ENCODE measurements around the gene PNMA8A. TPM values are rescaled to one million over a fixed set of nuclear protein-coding genes. Genes with fewer than 3 reads are reported as not detected.

The PNMA8A gene
- total and polyA plus RNA-seq, 7 donors: 1.5 to 8.4 (median 5.3) TPM; not detected in 2

DNA sequence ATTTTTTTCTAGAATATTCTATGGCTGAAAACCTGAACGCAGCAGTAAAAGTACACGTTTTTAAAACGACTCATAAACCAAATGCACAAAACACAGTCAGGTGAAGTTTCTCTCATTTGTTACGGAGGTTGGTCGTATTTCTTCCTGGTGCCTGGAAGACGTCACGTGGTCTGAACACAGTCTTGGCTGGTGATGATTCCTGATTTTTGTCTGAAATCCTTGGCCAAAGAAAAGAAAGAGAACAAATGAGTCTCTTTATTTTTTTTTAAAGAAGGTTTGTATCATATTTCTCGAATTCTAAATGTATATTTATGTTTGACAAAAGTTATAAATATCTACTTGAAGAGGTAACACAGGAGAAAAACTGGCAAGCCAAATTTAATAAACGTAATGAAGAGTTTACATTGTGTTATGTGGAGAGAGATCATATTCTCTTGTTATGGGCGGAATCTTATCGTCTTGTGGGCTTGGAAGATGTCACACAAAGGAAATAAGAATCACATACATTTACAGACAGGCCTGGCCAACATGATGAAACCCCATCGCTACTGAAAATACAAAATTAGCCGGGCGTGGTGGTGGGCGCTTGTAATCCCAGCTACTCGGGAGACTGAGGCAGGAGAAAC, 10.0 kb upstream of the PNMA8A start:
- intact Hi-C loops (cut with DNase I): no loop called here

DNA sequence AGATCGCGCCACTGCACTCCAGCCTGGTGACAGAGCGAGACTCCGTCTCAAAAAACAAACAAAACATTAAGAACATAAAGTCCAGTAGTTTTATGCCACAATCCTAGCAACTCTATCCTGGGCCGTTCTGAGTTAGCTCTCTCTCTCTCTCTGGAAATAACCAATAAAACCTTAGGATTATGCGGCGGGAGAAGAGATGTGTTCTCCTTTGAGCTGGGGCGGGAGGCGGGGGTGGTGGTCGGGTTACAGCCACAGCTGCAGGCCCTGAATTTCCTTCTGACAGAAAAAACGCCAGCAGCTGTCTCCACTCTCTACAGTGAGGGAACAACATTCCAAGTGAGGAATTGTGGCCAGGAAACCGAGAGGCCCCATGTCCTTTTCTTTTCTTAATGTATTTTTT, 9.1 kb upstream of the PNMA8A start:
- Histone ChIP-seq H3K36me3 (no peaks in the 10 kb centered on the region), H3K27ac (peak overlapping the region; percentile 49 to 73 (median 66)), H3K4me3 (no peak overlapping the region), H3K9me3 (no peaks in the 10 kb centered on the region), H3K27me3 (peaks cover 0 to 14% (median 0%) of the 10 kb centered on the region in 3 donors), H3K4me1 (peaks cover 0 to 17% (median 7%) of the 10 kb centered on the region in 4 donors)
- DNase-seq: peak; percentile 83
- WGBS, 2 donors: 11 to 49% methylated on average over 12 of the region's 12 CpGs
- TF ChIP-seq POLR2AphosphoS5 (IDR thresholded peaks at IDR 0.05): peak in 1 of 4 donors; percentile 22
- TF ChIP-seq, protein P1, sequence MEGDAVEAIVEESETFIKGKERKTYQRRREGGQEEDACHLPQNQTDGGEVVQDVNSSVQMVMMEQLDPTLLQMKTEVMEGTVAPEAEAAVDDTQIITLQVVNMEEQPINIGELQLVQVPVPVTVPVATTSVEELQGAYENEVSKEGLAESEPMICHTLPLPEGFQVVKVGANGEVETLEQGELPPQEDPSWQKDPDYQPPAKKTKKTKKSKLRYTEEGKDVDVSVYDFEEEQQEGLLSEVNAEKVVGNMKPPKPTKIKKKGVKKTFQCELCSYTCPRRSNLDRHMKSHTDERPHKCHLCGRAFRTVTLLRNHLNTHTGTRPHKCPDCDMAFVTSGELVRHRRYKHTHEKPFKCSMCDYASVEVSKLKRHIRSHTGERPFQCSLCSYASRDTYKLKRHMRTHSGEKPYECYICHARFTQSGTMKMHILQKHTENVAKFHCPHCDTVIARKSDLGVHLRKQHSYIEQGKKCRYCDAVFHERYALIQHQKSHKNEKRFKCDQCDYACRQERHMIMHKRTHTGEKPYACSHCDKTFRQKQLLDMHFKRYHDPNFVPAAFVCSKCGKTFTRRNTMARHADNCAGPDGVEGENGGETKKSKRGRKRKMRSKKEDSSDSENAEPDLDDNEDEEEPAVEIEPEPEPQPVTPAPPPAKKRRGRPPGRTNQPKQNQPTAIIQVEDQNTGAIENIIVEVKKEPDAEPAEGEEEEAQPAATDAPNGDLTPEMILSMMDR (IDR thresholded peaks at IDR 0.05): no peak
- intact Hi-C loops (cut with DNase I): no loop called here

More for the DNA sequence above, 10.0 kb upstream of the PNMA8A start:
- Histone ChIP-seq H3K4me1 (peaks cover 0 to 17% (median 7%) of the 10 kb centered on the region in 4 donors), H3K27ac (peak overlapping the region; percentile 50 to 73 (median 66)), H3K9me3 (no peaks in the 10 kb centered on the region), H3K27me3 (peaks cover 0 to 14% (median 0%) of the 10 kb centered on the region in 3 donors), H3K4me3 (no peak overlapping the region), H3K36me3 (no peaks in the 10 kb centered on the region)
- peak; percentile 66 for DNase-seq
- TF ChIP-seq EP300 (IDR thresholded peaks at IDR 0.05): no peak
- TF ChIP-seq, protein P1 (IDR thresholded peaks at IDR 0.05): no peak
- peak in 2 of 4 donors; percentile 18 to 60 for TF ChIP-seq POLR2AphosphoS5 (IDR thresholded peaks at IDR 0.05)
- TF ChIP-seq POLR2A (IDR thresholded peaks at IDR 0.05): no peak
- 56 to 60% methylated on average over 16 of the region's 16 CpGs for WGBS, 2 donors

DNA sequence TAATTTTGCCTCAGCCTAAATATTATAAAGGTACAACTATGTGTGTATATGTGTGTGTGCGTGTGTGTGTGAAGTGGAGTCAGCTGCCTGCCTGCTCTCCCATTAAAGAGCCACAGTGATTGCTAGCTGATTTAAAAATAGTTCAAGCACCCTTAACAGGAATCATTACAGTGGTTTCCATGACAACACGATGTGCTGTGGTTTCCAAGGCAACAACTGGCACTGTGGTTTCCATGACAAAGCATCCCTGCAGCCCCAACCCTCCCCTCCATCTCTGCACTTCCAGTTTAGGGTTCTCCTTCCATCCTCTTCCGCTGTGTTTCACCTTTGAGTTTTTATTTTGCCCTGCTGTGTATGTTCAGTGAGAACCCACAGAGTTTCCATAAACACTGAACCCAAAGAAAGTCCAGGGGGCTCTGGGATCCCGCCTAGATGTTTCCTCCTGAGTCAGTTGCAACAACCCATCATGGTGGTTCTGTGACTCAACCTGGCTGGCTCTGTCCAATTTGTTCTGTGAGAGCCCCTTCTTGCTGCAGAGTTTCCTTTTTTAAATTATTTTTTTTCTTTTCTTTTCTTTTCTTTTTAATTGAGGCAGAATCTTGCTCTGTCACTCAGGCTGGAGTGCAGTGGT, 7.1 kb upstream of the PNMA8A start:
- peaks cover 0 to 14% (median 0%) of the 10 kb centered on the region in 3 donors for H3K27me3 ChIP-seq
- no peak for DNase-seq

DNA sequence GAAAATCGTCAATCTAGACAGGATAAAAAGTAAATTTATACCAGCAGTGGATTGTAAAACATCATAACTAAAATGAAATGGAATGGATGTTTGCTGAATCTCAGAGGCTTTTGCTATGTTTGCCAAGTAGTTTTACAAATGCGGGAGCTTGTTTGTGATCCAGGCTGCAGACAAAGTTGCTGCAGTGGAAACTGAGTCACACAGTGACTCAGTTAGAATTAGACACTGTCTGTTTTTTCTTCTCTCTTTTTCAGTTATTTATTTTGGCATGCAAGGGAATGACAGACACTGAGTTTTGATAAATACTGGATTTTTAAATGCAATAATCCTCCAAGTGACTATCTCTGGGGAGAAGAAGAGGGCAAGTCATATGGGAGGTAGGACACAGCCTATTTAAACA, 4.6 kb upstream of the PNMA8A start:
- DNase-seq: no peak
- 39 to 60% methylated on average over 2 of the region's 2 CpGs for WGBS, 2 donors
- no peak overlapping the region for H3K4me3 ChIP-seq
- no peak overlapping the region for H3K27ac ChIP-seq
- intact Hi-C loops (cut with DNase I): no loop called here
- TF ChIP-seq, protein P1 (IDR thresholded peaks at IDR 0.05): no peak
- TF ChIP-seq POLR2AphosphoS5 (IDR thresholded peaks at IDR 0.05) (no peak), POLR2A (IDR thresholded peaks at IDR 0.05) (no peak), EP300 (IDR thresholded peaks at IDR 0.05) (no peak)
- peaks cover 0 to 14% (median 0%) of the 10 kb centered on the region in 3 donors for H3K27me3 ChIP-seq
- H3K4me1 ChIP-seq: peaks cover 0 to 21% (median 12%) of the 10 kb centered on the region in 4 donors
- H3K36me3 ChIP-seq: no peaks in the 10 kb centered on the region
- no peaks in the 10 kb centered on the region for H3K9me3 ChIP-seq

More for the DNA sequence above, 7.1 kb upstream of the PNMA8A start:
- intact Hi-C loops (cut with DNase I): no loop called here
- Histone ChIP-seq H3K27ac (no peak overlapping the region), H3K4me3 (no peak overlapping the region), H3K4me1 (peaks cover 0 to 17% (median 7%) of the 10 kb centered on the region in 4 donors), H3K36me3 (no peaks in the 10 kb centered on the region), H3K9me3 (no peaks in the 10 kb centered on the region)
- 48 to 59% methylated on average over 4 of the region's 4 CpGs for WGBS, 2 donors
- TF ChIP-seq EP300 (IDR thresholded peaks at IDR 0.05): no peak
- no peak for TF ChIP-seq POLR2A (IDR thresholded peaks at IDR 0.05)
- no peak for TF ChIP-seq POLR2AphosphoS5 (IDR thresholded peaks at IDR 0.05)
- TF ChIP-seq, protein P1 (IDR thresholded peaks at IDR 0.05): no peak

All from sigmoid colon (tissue), 7 donors.